LNCaP clone FGC (cell line): ENCODE results near the gene CEACAM7.

Experiments
- DNase-seq: peaks from one replicate; pipeline ENCODE4 v3.0.0-alpha.2; 2011; ENCODE audit warnings: low read depth
- H3K4me3 ChIP-seq: 2 replicates; pipeline ENCODE4 v1.5.1; 2011; ENCODE audit warnings: mild to moderate bottlenecking, low read depth, low read length, control low read depth
- TF ChIP-seq, protein P1 (sequence below): IDR thresholded peaks from 2 replicates; pipeline ENCODE4 v1.5.1; 2012; ENCODE audit warnings: mild to moderate bottlenecking; ENCODE audit not compliant: control insufficient read depth, insufficient read depth; ENCODE audit errors: extremely low read depth

The CEACAM7 gene

GRCh38 chr19:41627966-41628675, 59.9 kb downstream of the CEACAM7 start:
- no peak for DNase-seq
- TF ChIP-seq, protein P1, sequence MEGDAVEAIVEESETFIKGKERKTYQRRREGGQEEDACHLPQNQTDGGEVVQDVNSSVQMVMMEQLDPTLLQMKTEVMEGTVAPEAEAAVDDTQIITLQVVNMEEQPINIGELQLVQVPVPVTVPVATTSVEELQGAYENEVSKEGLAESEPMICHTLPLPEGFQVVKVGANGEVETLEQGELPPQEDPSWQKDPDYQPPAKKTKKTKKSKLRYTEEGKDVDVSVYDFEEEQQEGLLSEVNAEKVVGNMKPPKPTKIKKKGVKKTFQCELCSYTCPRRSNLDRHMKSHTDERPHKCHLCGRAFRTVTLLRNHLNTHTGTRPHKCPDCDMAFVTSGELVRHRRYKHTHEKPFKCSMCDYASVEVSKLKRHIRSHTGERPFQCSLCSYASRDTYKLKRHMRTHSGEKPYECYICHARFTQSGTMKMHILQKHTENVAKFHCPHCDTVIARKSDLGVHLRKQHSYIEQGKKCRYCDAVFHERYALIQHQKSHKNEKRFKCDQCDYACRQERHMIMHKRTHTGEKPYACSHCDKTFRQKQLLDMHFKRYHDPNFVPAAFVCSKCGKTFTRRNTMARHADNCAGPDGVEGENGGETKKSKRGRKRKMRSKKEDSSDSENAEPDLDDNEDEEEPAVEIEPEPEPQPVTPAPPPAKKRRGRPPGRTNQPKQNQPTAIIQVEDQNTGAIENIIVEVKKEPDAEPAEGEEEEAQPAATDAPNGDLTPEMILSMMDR, result no peak
- H3K4me3 ChIP-seq, result no peak overlapping the region

GRCh38 chr19:41626877-41627276, 61.2 kb downstream of the CEACAM7 start, which contains the start of gene CEACAM4:
CEACAM4 (minus strand) TSS chr19:41627074; CDS start chr19:41626963, 111 bp downstream.
- TF ChIP-seq, protein P1, result no peak
- H3K4me3 ChIP-seq, result no peak within 1 kb of the TSS
- DNase-seq, result no peak

DNA sequence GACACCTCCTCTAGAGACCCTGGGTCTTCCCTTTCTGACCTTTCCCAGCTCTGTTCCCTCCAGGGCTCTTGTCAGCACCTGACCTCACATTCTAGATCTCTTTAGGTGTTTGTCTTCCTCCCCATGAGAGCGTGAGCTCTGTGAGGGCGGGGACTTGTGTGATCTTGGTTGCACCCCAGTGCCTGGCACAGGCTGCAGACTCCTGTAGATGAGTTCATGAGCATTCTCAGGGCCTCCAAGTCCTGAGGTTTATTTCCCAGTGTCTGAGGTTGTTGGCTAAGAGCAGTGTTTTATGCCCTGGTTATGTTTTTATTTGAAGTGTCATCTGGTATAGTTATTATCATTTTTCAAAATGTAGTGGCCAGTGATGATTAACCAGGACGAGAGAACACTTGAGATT, 61.8 kb downstream of the CEACAM7 start:
- DNase-seq, result no peak
- no peak overlapping the region for H3K4me3 ChIP-seq
- TF ChIP-seq, protein P1, result no peak

GRCh38 chr19:41624937-41625336, 63.1 kb downstream of the CEACAM7 start:
- H3K4me3 ChIP-seq, result no peak overlapping the region
- TF ChIP-seq, protein P1, result no peak
- DNase-seq, result no peak

DNA sequence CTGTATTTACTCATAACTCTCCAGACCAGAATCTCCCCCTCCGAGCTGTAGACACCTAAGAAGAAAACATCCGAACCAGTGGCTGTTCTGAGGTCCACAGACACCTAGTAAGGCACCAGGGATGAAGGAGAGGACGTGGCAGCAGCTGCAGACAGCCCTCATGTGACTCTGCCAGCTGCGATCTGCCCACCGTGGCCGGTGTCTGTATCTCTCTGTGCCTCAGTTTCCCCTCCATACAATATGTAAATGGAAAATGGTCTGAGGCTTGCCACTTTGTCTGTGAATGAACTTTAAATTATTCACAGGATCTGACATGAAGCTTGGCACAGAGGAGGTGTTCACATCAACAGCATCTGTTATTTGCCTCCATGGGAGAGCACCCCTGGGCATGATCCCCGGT, 63.6 kb downstream of the CEACAM7 start:
- H3K4me3 ChIP-seq, result no peak overlapping the region
- TF ChIP-seq, protein P1, result no peak
- no peak for DNase-seq

GRCh38 chr19:41623360-41623759, 64.7 kb downstream of the CEACAM7 start:
- H3K4me3 ChIP-seq, result no peak overlapping the region
- TF ChIP-seq, protein P1, result no peak
- no peak for DNase-seq
